Endodermal cell (in vitro differentiated cells): Measurements from ENCODE around the gene TCF21. TPM values are rescaled to one million over a fixed set of nuclear protein-coding genes. Genes with fewer than 3 reads are reported as not detected.

Experiments
- DNase-seq: peaks from one replicate; pipeline ENCODE4 v3.0.0-alpha.2; 2017
- H3K27ac ChIP-seq: 2 replicates; pipeline ENCODE4 v1.5.1; 2013; ENCODE audit warnings: mild to moderate bottlenecking, low read depth, low read length, moderate library complexity
- H3K27me3 ChIP-seq: 2 replicates; pipeline ENCODE4 v1.6.1; 2013; ENCODE audit warnings: mild to moderate bottlenecking, low read length, moderate library complexity; ENCODE audit not compliant: insufficient read depth, control insufficient read depth, poor library complexity, severe bottlenecking
- H3K36me3 ChIP-seq: 2 replicates; pipeline ENCODE4 v1.7.0; 2013; ENCODE audit warnings: mild to moderate bottlenecking, low read length, moderate library complexity; ENCODE audit not compliant: control insufficient read depth, insufficient read depth
- H3K4me1 ChIP-seq: one replicate; pipeline ENCODE4 v1.7.0; 2013; ENCODE audit warnings: low read length; ENCODE audit not compliant: control insufficient read depth, insufficient read depth
- H3K4me3 ChIP-seq: 2 replicates; pipeline ENCODE4 v1.5.1; 2013; ENCODE audit warnings: mild to moderate bottlenecking, low read length, moderate library complexity
- H3K9ac ChIP-seq: 2 replicates; pipeline ENCODE4 v1.6.1; 2013; ENCODE audit warnings: mild to moderate bottlenecking, low read length, moderate library complexity; ENCODE audit not compliant: poor library complexity, severe bottlenecking; ENCODE audit errors: extremely low read depth
- H3K9me3 ChIP-seq: 2 replicates; pipeline ENCODE4 v1.6.1; 2013; ENCODE audit warnings: mild to moderate bottlenecking, low read length, moderate library complexity; ENCODE audit not compliant: control insufficient read depth
- H3K27ac Mint-ChIP-seq: 2 replicates; pipeline ENCODE4 v1.8.0; 2020; ENCODE audit warnings: mixed read lengths
- H3K27me3 Mint-ChIP-seq: 2 replicates; pipeline ENCODE4 v1.8.0; 2021; ENCODE audit warnings: mild to moderate bottlenecking, mixed read lengths; ENCODE audit not compliant: insufficient read depth
- H3K36me3 Mint-ChIP-seq: 2 replicates; pipeline ENCODE4 v1.8.0; 2020; ENCODE audit warnings: low read depth, mixed read lengths
- H3K4me1 Mint-ChIP-seq: 2 replicates; pipeline ENCODE4 v1.8.0; 2020; ENCODE audit warnings: mixed read lengths
- H3K4me3 Mint-ChIP-seq: 2 replicates; pipeline ENCODE4 v1.8.0; 2020; ENCODE audit warnings: mild to moderate bottlenecking, moderate library complexity, mixed read lengths
- H3K9me3 Mint-ChIP-seq: 2 replicates; pipeline ENCODE4 v1.8.0; 2020; ENCODE audit warnings: mild to moderate bottlenecking, mixed read lengths
- WGBS, 2 experiments: methylation state at CpG; one replicate each; pipeline versions ENCODE4 v1.1.5 to v1.1.7; 2013; ENCODE audit warnings: missing lambda C conversion rate in 2 of 2, mixed read lengths in 1 of 2; ENCODE audit not compliant: insufficient coverage in 1 of 2, insufficient read length in 1 of 2; 5-methylcytosine and 5-hydroxymethylcytosine counted together
- total RNA-seq, 2 donors: library from RNA; stranded (reverse); fragmentation: NEBNext Ultra II Directional in 1 of 2; extraction: Animal tissue kit (Norgen Biotek cat#: 25700) in 1 of 2; gene quantifications; 2 replicates in 1 of 2; 3 replicates in 1 of 2; pipeline ENCODE4 v1.2.1, GENCODE V29; 2021
- TF ChIP-seq, protein P1 (sequence below): fragments of 200-600 bp; sonication (generic); conservative IDR thresholded peaks from 2 replicates; pipeline ENCODE4 v1.5.0; 2021; ENCODE audit warnings: antibody characterized with exemption, mild to moderate bottlenecking

TCF21 gene
- total RNA-seq, 2 donors from 2014 or later, result 0.11 TPM; not detected in 1

DNA sequence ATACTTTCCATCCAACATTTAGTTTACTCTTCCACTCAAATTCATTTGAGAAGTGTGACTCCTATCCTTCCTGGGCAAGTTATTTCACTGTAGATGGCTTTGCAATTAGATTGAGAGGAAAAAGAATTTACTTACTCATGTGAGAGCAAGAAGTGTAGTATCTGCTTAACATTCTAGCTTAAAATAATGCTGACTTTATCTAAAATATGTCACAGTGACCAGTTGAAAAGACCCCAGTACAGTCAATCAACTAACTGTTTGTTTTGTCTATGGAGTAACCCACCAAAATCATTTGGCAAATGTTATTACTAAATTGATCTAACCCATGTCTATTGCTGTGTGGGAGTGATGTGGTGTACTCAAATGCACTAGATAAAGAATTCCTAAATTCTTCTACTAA, 8.9 kb upstream of the TCF21 start:
- Mint-ChIP-seq H3K27me3 (peaks cover 32% of the 10 kb centered on the region), H3K4me1 (no peaks in the 10 kb centered on the region), H3K4me3 (no peak overlapping the region), H3K27ac (no peak overlapping the region), H3K9me3 (no peaks in the 10 kb centered on the region), H3K36me3 (no peaks in the 10 kb centered on the region)
- H3K4me3 ChIP-seq, result no peak overlapping the region
- H3K27me3 ChIP-seq, result peaks cover 47% of the 10 kb centered on the region
- no peak for DNase-seq
- H3K9ac ChIP-seq, result no peak overlapping the region
- no peaks in the 10 kb centered on the region for H3K9me3 ChIP-seq
- no peaks in the 10 kb centered on the region for H3K4me1 ChIP-seq
- H3K27ac ChIP-seq, result no peak overlapping the region
- TF ChIP-seq, protein P1, sequence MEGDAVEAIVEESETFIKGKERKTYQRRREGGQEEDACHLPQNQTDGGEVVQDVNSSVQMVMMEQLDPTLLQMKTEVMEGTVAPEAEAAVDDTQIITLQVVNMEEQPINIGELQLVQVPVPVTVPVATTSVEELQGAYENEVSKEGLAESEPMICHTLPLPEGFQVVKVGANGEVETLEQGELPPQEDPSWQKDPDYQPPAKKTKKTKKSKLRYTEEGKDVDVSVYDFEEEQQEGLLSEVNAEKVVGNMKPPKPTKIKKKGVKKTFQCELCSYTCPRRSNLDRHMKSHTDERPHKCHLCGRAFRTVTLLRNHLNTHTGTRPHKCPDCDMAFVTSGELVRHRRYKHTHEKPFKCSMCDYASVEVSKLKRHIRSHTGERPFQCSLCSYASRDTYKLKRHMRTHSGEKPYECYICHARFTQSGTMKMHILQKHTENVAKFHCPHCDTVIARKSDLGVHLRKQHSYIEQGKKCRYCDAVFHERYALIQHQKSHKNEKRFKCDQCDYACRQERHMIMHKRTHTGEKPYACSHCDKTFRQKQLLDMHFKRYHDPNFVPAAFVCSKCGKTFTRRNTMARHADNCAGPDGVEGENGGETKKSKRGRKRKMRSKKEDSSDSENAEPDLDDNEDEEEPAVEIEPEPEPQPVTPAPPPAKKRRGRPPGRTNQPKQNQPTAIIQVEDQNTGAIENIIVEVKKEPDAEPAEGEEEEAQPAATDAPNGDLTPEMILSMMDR, result no peak
- H3K36me3 ChIP-seq, result no peaks in the 10 kb centered on the region

DNA sequence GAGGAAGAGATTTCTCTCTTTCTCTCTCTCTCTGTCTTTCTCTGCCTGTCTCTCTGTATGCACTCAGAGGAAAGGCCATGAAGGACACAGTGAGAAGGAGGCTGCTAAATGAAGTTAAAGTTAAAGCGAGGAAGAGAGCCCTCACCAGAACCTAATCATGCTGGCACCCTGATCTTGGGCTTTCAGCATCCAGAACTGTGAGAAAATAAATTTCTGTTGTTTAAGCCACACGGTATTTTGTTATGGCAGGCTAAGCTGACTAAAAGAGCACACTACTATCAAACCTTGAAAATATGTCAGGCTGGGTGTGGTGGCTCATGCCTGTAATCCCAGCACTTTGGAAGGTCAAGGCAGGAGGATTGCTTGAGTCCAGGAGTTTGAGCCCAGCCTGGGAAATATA, 8.0 kb upstream of the TCF21 start:
- Histone ChIP-seq H3K27me3 (peaks cover 56% of the 10 kb centered on the region), H3K27ac (no peak overlapping the region), H3K4me1 (no peaks in the 10 kb centered on the region), H3K36me3 (no peaks in the 10 kb centered on the region), H3K9me3 (no peaks in the 10 kb centered on the region), H3K4me3 (no peak overlapping the region), H3K9ac (no peak overlapping the region)
- H3K9me3 Mint-ChIP-seq, result no peaks in the 10 kb centered on the region
- DNase-seq, result no peak
- no peaks in the 10 kb centered on the region for H3K36me3 Mint-ChIP-seq
- TF ChIP-seq, protein P1, result no peak
- H3K4me1 Mint-ChIP-seq, result no peaks in the 10 kb centered on the region
- H3K4me3 Mint-ChIP-seq, result no peak overlapping the region
- H3K27ac Mint-ChIP-seq, result no peak overlapping the region
- 90 to 91% methylated on average over 2 of the region's 2 CpGs for WGBS, 2 experiments
- peaks cover 41% of the 10 kb centered on the region for H3K27me3 Mint-ChIP-seq

DNA sequence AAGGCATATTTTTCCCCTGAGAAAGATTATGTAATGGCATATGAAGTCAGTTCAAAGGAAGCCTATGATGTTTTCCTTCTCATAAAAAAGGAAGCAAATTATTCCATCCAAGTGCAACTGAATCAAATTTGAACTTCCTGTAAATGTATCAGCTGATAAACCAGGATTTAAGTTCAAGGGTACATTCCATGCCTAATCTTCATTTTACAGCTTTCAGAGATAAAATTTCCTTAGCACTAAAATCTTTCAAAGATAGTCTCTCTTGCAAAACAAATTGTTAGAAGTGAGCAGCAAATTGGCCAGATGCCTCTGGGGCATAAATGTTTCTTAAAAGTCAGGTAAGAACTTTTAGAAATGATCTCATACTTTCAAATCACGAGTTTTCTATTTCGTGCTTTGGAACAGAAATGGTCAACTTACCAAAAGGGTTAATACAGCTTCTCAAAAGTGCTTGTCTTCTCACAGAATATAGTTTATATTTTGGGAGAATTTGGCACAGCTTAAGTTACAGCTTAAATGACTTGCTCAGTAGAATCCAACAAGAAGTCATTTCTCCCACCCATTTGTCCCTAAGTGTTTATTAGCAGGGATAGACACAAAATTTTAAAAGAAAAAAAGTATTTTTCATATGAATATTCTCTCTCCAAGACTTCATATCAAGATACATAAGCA, 2.7 kb upstream of the TCF21 start:
- WGBS, 2 experiments, result 82 to 93% methylated on average over 2 of the region's 2 CpGs
- H3K27ac ChIP-seq, result no peak overlapping the region
- H3K27me3 ChIP-seq, result peaks cover 96% of the 10 kb centered on the region

More for the DNA sequence above, 2.7 kb upstream of the TCF21 start:
- no peaks in the 10 kb centered on the region for H3K9me3 Mint-ChIP-seq
- Histone ChIP-seq H3K4me1 (peaks cover 5% of the 10 kb centered on the region), H3K9ac (no peak overlapping the region), H3K36me3 (no peaks in the 10 kb centered on the region), H3K4me3 (no peak overlapping the region), H3K9me3 (no peaks in the 10 kb centered on the region)
- DNase-seq, result no peak
- H3K4me3 Mint-ChIP-seq, result no peak overlapping the region
- no peak overlapping the region for H3K27ac Mint-ChIP-seq
- peaks cover 85% of the 10 kb centered on the region for H3K27me3 Mint-ChIP-seq
- H3K4me1 Mint-ChIP-seq, result peaks cover 33% of the 10 kb centered on the region
- TF ChIP-seq, protein P1, result no peak
- no peaks in the 10 kb centered on the region for H3K36me3 Mint-ChIP-seq
